Stimulated activated naive CD8-positive, alpha-beta T cell treated with anti-CD3 and anti-CD28 coated beads, Interleukin-15, Interleukin-2, amounts not matched to agents 100 ng/mL and 50 ng/mL, for 24 hours (primary cell): ENCODE measurements around the gene RAP1GAP2.

Source experiments
- H3K27ac Mint-ChIP-seq: one replicate; pipeline ENCODE4 v1.8.0; 2021; ENCODE audit warnings: mild to moderate bottlenecking, mixed read lengths
- H3K27me3 Mint-ChIP-seq: one replicate; pipeline ENCODE4 v1.8.0; 2021; ENCODE audit warnings: mixed read lengths
- H3K36me3 Mint-ChIP-seq: one replicate; pipeline ENCODE4 v1.8.0; 2021; ENCODE audit warnings: low read depth, mixed read lengths
- H3K4me1 Mint-ChIP-seq: one replicate; pipeline ENCODE4 v1.8.0; 2021; ENCODE audit warnings: low read depth, mixed read lengths
- H3K4me3 Mint-ChIP-seq: one replicate; pipeline ENCODE4 v1.8.0; 2021; ENCODE audit warnings: mild to moderate bottlenecking, mixed read lengths
- H3K9me3 Mint-ChIP-seq: one replicate; pipeline ENCODE4 v1.8.0; 2021; ENCODE audit warnings: mixed read lengths

RAP1GAP2 gene

GRCh38 chr17:2954898-2955445 lies 158.7 kb downstream of the RAP1GAP2 start:
- Mint-ChIP-seq H3K9me3 (no peaks in the 10 kb centered on the region), H3K27me3 (peaks cover 13% of the 10 kb centered on the region), H3K4me3 (peak overlapping the region; percentile 47), H3K36me3 (no peaks in the 10 kb centered on the region), H3K4me1 (peaks cover 15% of the 10 kb centered on the region), H3K27ac (peak overlapping the region; percentile 50)

- peaks cover 13% of the 10 kb centered on the region for H3K27me3 Mint-ChIP-seq
- no peaks in the 10 kb centered on the region for H3K9me3 Mint-ChIP-seq
- H3K36me3 Mint-ChIP-seq: no peaks in the 10 kb centered on the region
- no peak overlapping the region for H3K27ac Mint-ChIP-seq
- H3K4me1 Mint-ChIP-seq: peaks cover 15% of the 10 kb centered on the region
- no peak overlapping the region for H3K4me3 Mint-ChIP-seq
Measured at GRCh38 chr17:2955931-2956582, 159.8 kb downstream of the RAP1GAP2 start.

- Mint-ChIP-seq H3K27ac (no peak overlapping the region), H3K36me3 (no peaks in the 10 kb centered on the region), H3K4me1 (peaks cover 15% of the 10 kb centered on the region), H3K4me3 (no peak overlapping the region), H3K9me3 (no peaks in the 10 kb centered on the region), H3K27me3 (peaks cover 13% of the 10 kb centered on the region)
Measured at GRCh38 chr17:2957631-2958286, 161.5 kb downstream of the RAP1GAP2 start.

- Mint-ChIP-seq H3K4me3 (no peak overlapping the region), H3K36me3 (no peaks in the 10 kb centered on the region), H3K27me3 (peaks cover 10% of the 10 kb centered on the region), H3K4me1 (peaks cover 15% of the 10 kb centered on the region), H3K27ac (no peak overlapping the region), H3K9me3 (no peaks in the 10 kb centered on the region)
Measured at GRCh38 chr17:2958706-2959222, 162.5 kb downstream of the RAP1GAP2 start.

GRCh38 chr17:2959371-2960130 lies 163.3 kb downstream of the RAP1GAP2 start:
- Mint-ChIP-seq H3K27ac (no peak overlapping the region), H3K4me1 (peaks cover 15% of the 10 kb centered on the region), H3K9me3 (no peaks in the 10 kb centered on the region), H3K27me3 (peaks cover 10% of the 10 kb centered on the region), H3K4me3 (no peak overlapping the region), H3K36me3 (no peaks in the 10 kb centered on the region)

GRCh38 chr17:2961446-2961845 lies 165.2 kb downstream of the RAP1GAP2 start:
- H3K27ac Mint-ChIP-seq: no peak overlapping the region
- no peak overlapping the region for H3K4me3 Mint-ChIP-seq
- H3K4me1 Mint-ChIP-seq: no peaks in the 10 kb centered on the region
- H3K36me3 Mint-ChIP-seq: no peaks in the 10 kb centered on the region
- no peaks in the 10 kb centered on the region for H3K27me3 Mint-ChIP-seq
- H3K9me3 Mint-ChIP-seq: no peaks in the 10 kb centered on the region

- no peak overlapping the region for H3K27ac Mint-ChIP-seq
- no peak overlapping the region for H3K4me3 Mint-ChIP-seq
- no peaks in the 10 kb centered on the region for H3K4me1 Mint-ChIP-seq
- no peaks in the 10 kb centered on the region for H3K36me3 Mint-ChIP-seq
- no peaks in the 10 kb centered on the region for H3K27me3 Mint-ChIP-seq
- H3K9me3 Mint-ChIP-seq: no peaks in the 10 kb centered on the region
Measured at GRCh38 chr17:2962236-2962635, 166.0 kb downstream of the RAP1GAP2 start.

- Mint-ChIP-seq H3K9me3 (no peaks in the 10 kb centered on the region), H3K36me3 (no peaks in the 10 kb centered on the region), H3K27me3 (no peaks in the 10 kb centered on the region), H3K4me1 (no peaks in the 10 kb centered on the region), H3K27ac (no peak overlapping the region), H3K4me3 (no peak overlapping the region)
Measured at GRCh38 chr17:2962729-2963128, 166.5 kb downstream of the RAP1GAP2 start.

- no peaks in the 10 kb centered on the region for H3K27me3 Mint-ChIP-seq
- H3K4me1 Mint-ChIP-seq: no peaks in the 10 kb centered on the region
- H3K4me3 Mint-ChIP-seq: no peak overlapping the region
- no peaks in the 10 kb centered on the region for H3K9me3 Mint-ChIP-seq
- no peak overlapping the region for H3K27ac Mint-ChIP-seq
- H3K36me3 Mint-ChIP-seq: no peaks in the 10 kb centered on the region
Measured at GRCh38 chr17:2963332-2964027, 167.2 kb downstream of the RAP1GAP2 start.

GRCh38 chr17:2964028-2964356 lies 167.8 kb downstream of the RAP1GAP2 start:
- H3K9me3 Mint-ChIP-seq: no peaks in the 10 kb centered on the region
- no peaks in the 10 kb centered on the region for H3K4me1 Mint-ChIP-seq
- H3K27ac Mint-ChIP-seq: no peak overlapping the region
- H3K36me3 Mint-ChIP-seq: no peaks in the 10 kb centered on the region
- no peaks in the 10 kb centered on the region for H3K27me3 Mint-ChIP-seq
- H3K4me3 Mint-ChIP-seq: no peak overlapping the region

- no peaks in the 10 kb centered on the region for H3K4me1 Mint-ChIP-seq
- H3K27ac Mint-ChIP-seq: no peak overlapping the region
- H3K9me3 Mint-ChIP-seq: no peaks in the 10 kb centered on the region
- no peaks in the 10 kb centered on the region for H3K27me3 Mint-ChIP-seq
- no peak overlapping the region for H3K4me3 Mint-ChIP-seq
- H3K36me3 Mint-ChIP-seq: no peaks in the 10 kb centered on the region
Measured at GRCh38 chr17:2964370-2964769, 168.1 kb downstream of the RAP1GAP2 start.

- H3K27me3 Mint-ChIP-seq: no peaks in the 10 kb centered on the region
- no peak overlapping the region for H3K4me3 Mint-ChIP-seq
- no peaks in the 10 kb centered on the region for H3K4me1 Mint-ChIP-seq
- no peaks in the 10 kb centered on the region for H3K9me3 Mint-ChIP-seq
- H3K36me3 Mint-ChIP-seq: no peaks in the 10 kb centered on the region
- H3K27ac Mint-ChIP-seq: no peak overlapping the region
Measured at GRCh38 chr17:2964831-2965230, 168.6 kb downstream of the RAP1GAP2 start.

GRCh38 chr17:2965621-2966595 lies 169.7 kb downstream of the RAP1GAP2 start:
- Mint-ChIP-seq H3K36me3 (no peaks in the 10 kb centered on the region), H3K4me1 (no peaks in the 10 kb centered on the region), H3K9me3 (no peaks in the 10 kb centered on the region), H3K27me3 (no peaks in the 10 kb centered on the region), H3K27ac (no peak overlapping the region), H3K4me3 (no peak overlapping the region)

- Mint-ChIP-seq H3K4me1 (no peaks in the 10 kb centered on the region), H3K9me3 (no peaks in the 10 kb centered on the region), H3K4me3 (no peak overlapping the region), H3K27me3 (no peaks in the 10 kb centered on the region), H3K36me3 (no peaks in the 10 kb centered on the region), H3K27ac (no peak overlapping the region)
Measured at GRCh38 chr17:2967515-2967914, 171.3 kb downstream of the RAP1GAP2 start.
